ENCODE data around the gene CCDC43. TPM values are rescaled to one million over a fixed set of nuclear protein-coding genes. Genes with fewer than 3 reads are reported as not detected.

Gene CCDC43
- total RNA-seq, 1 experiment from 2014 or later, result 48.4 TPM

GRCh38 chr17:44673893-44674292, 15.7 kb downstream of the CCDC43 start:
- CTCF ChIA-PET, result no interaction called here

GRCh38 chr17:44672479-44673093, 17.0 kb downstream of the CCDC43 start:
- DNase-seq, result no peak
- H3K4me3 Mint-ChIP-seq (ENCODE audit: low read depth, unreplicated experiment), result no peak overlapping the region
- H3K27me3 Mint-ChIP-seq (ENCODE audit: unreplicated experiment), result no peaks in the 10 kb centered on the region
- H3K27ac Mint-ChIP-seq (ENCODE audit: unreplicated experiment), result no peak overlapping the region
- BruUV-seq (replicated peaks), result no TSS peak
- CTCF ChIA-PET, result interaction anchor here (0.5 to 1.2 kb wide), 2 partner anchors 16 to 24 kb away, joined by 3 read pairs; partner anchors contain the start of gene MEIOC
- intact Hi-C loops (cut with micrococcal nuclease; ENCODE audit: unreplicated experiment), result loop anchor here (1.0 kb wide), 1 partner anchor 139 kb away; no protein-coding TSS in a partner anchor
- H3K9me3 Mint-ChIP-seq (ENCODE audit: low read depth, unreplicated experiment), result no peaks in the 10 kb centered on the region
- no peaks in the 10 kb centered on the region for H3K36me3 Mint-ChIP-seq (ENCODE audit: insufficient read depth, unreplicated experiment)
- no peaks in the 10 kb centered on the region for H3K4me1 Mint-ChIP-seq (ENCODE audit: low read depth, unreplicated experiment)
- peak; percentile 48 for TF ChIP-seq CTCF (IDR thresholded peaks at IDR 0.05; ENCODE audit: unreplicated experiment)

More at GRCh38 chr17:44673893-44674292, 15.7 kb downstream of the CCDC43 start:
- intact Hi-C loops (cut with micrococcal nuclease; ENCODE audit: unreplicated experiment), result no loop called here
- Mint-ChIP-seq H3K36me3 (ENCODE audit: insufficient read depth, unreplicated experiment) (peaks cover 3% of the 10 kb centered on the region), H3K4me3 (ENCODE audit: low read depth, unreplicated experiment) (no peak overlapping the region), H3K27me3 (ENCODE audit: unreplicated experiment) (no peaks in the 10 kb centered on the region), H3K9me3 (ENCODE audit: low read depth, unreplicated experiment) (no peaks in the 10 kb centered on the region), H3K4me1 (ENCODE audit: low read depth, unreplicated experiment) (no peaks in the 10 kb centered on the region), H3K27ac (ENCODE audit: unreplicated experiment) (no peak overlapping the region)
- TF ChIP-seq CTCF (IDR thresholded peaks at IDR 0.05; ENCODE audit: unreplicated experiment), result no peak
- no peak for DNase-seq
- no TSS peak for BruUV-seq (replicated peaks)

- no peak overlapping the region for H3K27ac Mint-ChIP-seq (ENCODE audit: unreplicated experiment)
- no peak for TF ChIP-seq CTCF (IDR thresholded peaks at IDR 0.05; ENCODE audit: unreplicated experiment)
- no peaks in the 10 kb centered on the region for H3K9me3 Mint-ChIP-seq (ENCODE audit: low read depth, unreplicated experiment)
- intact Hi-C loops (cut with micrococcal nuclease; ENCODE audit: unreplicated experiment), result no loop called here
- no peak for DNase-seq
- H3K36me3 Mint-ChIP-seq (ENCODE audit: insufficient read depth, unreplicated experiment), result no peaks in the 10 kb centered on the region
- H3K4me3 Mint-ChIP-seq (ENCODE audit: low read depth, unreplicated experiment), result no peak overlapping the region
- no peaks in the 10 kb centered on the region for H3K27me3 Mint-ChIP-seq (ENCODE audit: unreplicated experiment)
- BruUV-seq (replicated peaks), result no TSS peak
- H3K4me1 Mint-ChIP-seq (ENCODE audit: low read depth, unreplicated experiment), result no peaks in the 10 kb centered on the region
- CTCF ChIA-PET, result no interaction called here
Measured at GRCh38 chr17:44666006-44666405, 23.6 kb downstream of the CCDC43 start.

GRCh38 chr17:44664867-44665266, 24.7 kb downstream of the CCDC43 start:
- intact Hi-C loops (cut with micrococcal nuclease; ENCODE audit: unreplicated experiment), result no loop called here
- DNase-seq, result no peak
- H3K9me3 Mint-ChIP-seq (ENCODE audit: low read depth, unreplicated experiment), result no peaks in the 10 kb centered on the region
- H3K4me1 Mint-ChIP-seq (ENCODE audit: low read depth, unreplicated experiment), result no peaks in the 10 kb centered on the region
- no TSS peak for BruUV-seq (replicated peaks)
- H3K27ac Mint-ChIP-seq (ENCODE audit: unreplicated experiment), result no peak overlapping the region
- CTCF ChIA-PET, result no interaction called here
- no peaks in the 10 kb centered on the region for H3K36me3 Mint-ChIP-seq (ENCODE audit: insufficient read depth, unreplicated experiment)
- TF ChIP-seq CTCF (IDR thresholded peaks at IDR 0.05; ENCODE audit: unreplicated experiment), result no peak
- H3K4me3 Mint-ChIP-seq (ENCODE audit: low read depth, unreplicated experiment), result no peak overlapping the region
- no peaks in the 10 kb centered on the region for H3K27me3 Mint-ChIP-seq (ENCODE audit: unreplicated experiment)
